Stomach (tissue), 9 donors: Measurements from ENCODE around the gene NFKBIB. TPM values are rescaled to one million over a fixed set of nuclear protein-coding genes. Genes with fewer than 3 reads are reported as not detected.

ENCODE experiments used
- DNase-seq, 2 donors: peaks; one replicate each; pipeline versions ENCODE4 v3.0.0 to v3.0.0-alpha.2; 2013 to 2019
- H3K27ac ChIP-seq, 5 donors: fragments of 200-600 bp in 4 of 5; sonication (generic) in 4 of 5; one replicate each; pipeline ENCODE4 v1.5.1; 2013 to 2019; ENCODE audit warnings: mild to moderate bottlenecking in 1 of 5, moderate library complexity in 1 of 5
- H3K27me3 ChIP-seq, 3 donors: fragments of 200-600 bp; sonication (generic); one replicate each; pipeline ENCODE4 v1.5.1; 2017 to 2019; ENCODE audit warnings: mixed run types in 1 of 3
- H3K36me3 ChIP-seq, 4 donors: fragments of 200-600 bp; sonication (generic); 1 replicate in 3 of 4; 2 replicates in 1 of 4; pipeline ENCODE4 v1.5.1; 2016 to 2019
- H3K4me1 ChIP-seq, 4 donors: fragments of 200-600 bp; sonication (generic); one replicate each; pipeline ENCODE4 v1.5.1; 2016 to 2019
- H3K4me3 ChIP-seq, 4 donors: fragments of 200-600 bp; sonication (generic) in 3 of 4; one replicate each; pipeline ENCODE4 v1.5.1; 2016 to 2019; ENCODE audit warnings: mild to moderate bottlenecking in 1 of 4
- H3K9me3 ChIP-seq, 4 donors: fragments of 200-600 bp; sonication (generic); one replicate each; pipeline ENCODE4 v1.5.1; 2016 to 2019
- CTCF ChIP-seq, 7 experiments: fragments of 450-650 bp in 4 of 7; fragments of 200-600 bp in 3 of 7; sonication (generic) in 3 of 7; IDR thresholded peaks; one replicate each; pipeline ENCODE4 v1.5.1; 2016 to 2019; ENCODE audit warnings: antibody characterized with exemption in 7 of 7, control low read depth in 2 of 7, mild to moderate bottlenecking in 1 of 7
- EP300 ChIP-seq: sonication (generic); formaldehyde crosslinking; IDR thresholded peaks from one replicate; pipeline ENCODE4 v1.6.1; 2017; ENCODE audit warnings: antibody characterized with exemption
- POLR2A ChIP-seq, 4 donors: fragments of 450-650 bp; IDR thresholded peaks; one replicate each; pipeline ENCODE4 v1.6.1; 2016; ENCODE audit warnings: antibody characterized with exemption in 4 of 4, control low read depth in 2 of 4, mild to moderate bottlenecking in 1 of 4, moderate library complexity in 1 of 4
- POLR2AphosphoS5 ChIP-seq, 3 donors: sonication (generic); formaldehyde crosslinking; IDR thresholded peaks; one replicate each; pipeline ENCODE4 v1.6.1; 2016; ENCODE audit warnings: antibody characterized with exemption in 3 of 3
- whole genome bisulfite sequencing, 5 donors: extraction: QIAGEN DNeasy Blood & Tissue Kit in 3 of 5; methylation state at CpG; one replicate each; pipeline versions ENCODE4 v1.1.5 to v1.1.7; 2013 to 2018; 5-methylcytosine and 5-hydroxymethylcytosine counted together
- intact Hi-C: fragments of 100-400 bp; cut with DNase I; formaldehyde crosslinking; loops from one replicate; pipeline ENCODE4 v1.15.1; 2023; ENCODE audit warnings: low total_unique reads
- polyA plus RNA-seq, 3 donors: library from polyadenylated mRNA; stranded (reverse); fragments of 200-250 nt; gene quantifications; one replicate each; pipeline ENCODE4 v1.2.3, GENCODE V29; 2013
- total RNA-seq, 5 donors: library from RNA; depleted of rRNA; stranded (reverse); fragments of >200 nt; gene quantifications; one replicate each; pipeline versions ENCODE4 v1.1.0 to v1.2.3, GENCODE V29; 2014 to 2016
- donor health status: healthy with polysubstance abuse.
- donor health status: Bipolar disorder and iron deficiency.
- donor health status: healthy.

The NFKBIB gene
- total and polyA plus RNA-seq, 8 donors: 5.4 to 93.3 (median 29.6) TPM; not detected in 1

GRCh38 chr19:38941979-38942378 is 42.2 kb downstream of the NFKBIB start:
- intact Hi-C loops: no loop called here
- Histone ChIP-seq H3K36me3 (peaks cover 0 to 29% (median 15%) of the 10 kb centered on the region in 4 donors), H3K9me3 (no peaks in the 10 kb centered on the region), H3K27me3 (no peaks in the 10 kb centered on the region), H3K4me3 (no peak overlapping the region), H3K27ac (no peak overlapping the region), H3K4me1 (peaks cover 0 to 6% (median 0%) of the 10 kb centered on the region in 4 donors)
- TF ChIP-seq POLR2AphosphoS5 (IDR thresholded peaks at IDR 0.05) (no peak), EP300 (no peak), POLR2A (IDR thresholded peaks at IDR 0.05) (no peak), CTCF (IDR thresholded peaks at IDR 0.05) (no peak)
- DNase-seq: no peak
- 78 to 100% (median 89%) methylated on average over 2 of the region's 2 CpGs for WGBS, 5 donors

- intact Hi-C loops: no loop called here
- Histone ChIP-seq H3K9me3 (no peaks in the 10 kb centered on the region), H3K4me3 (no peak overlapping the region), H3K27me3 (no peaks in the 10 kb centered on the region), H3K4me1 (peaks cover 0 to 6% (median 0%) of the 10 kb centered on the region in 4 donors), H3K27ac (no peak overlapping the region), H3K36me3 (peaks cover 0 to 33% (median 17%) of the 10 kb centered on the region in 4 donors)
- TF ChIP-seq CTCF (IDR thresholded peaks at IDR 0.05) (no peak), POLR2A (IDR thresholded peaks at IDR 0.05) (no peak), POLR2AphosphoS5 (IDR thresholded peaks at IDR 0.05) (no peak), EP300 (no peak)
- WGBS, 5 donors: 83 to 91% (median 89%) methylated on average over 20 of the region's 20 CpGs
- no peak for DNase-seq
These were observed 42.9 kb downstream of the NFKBIB start for GRCh38 chr19:38942471-38943181.

DNA sequence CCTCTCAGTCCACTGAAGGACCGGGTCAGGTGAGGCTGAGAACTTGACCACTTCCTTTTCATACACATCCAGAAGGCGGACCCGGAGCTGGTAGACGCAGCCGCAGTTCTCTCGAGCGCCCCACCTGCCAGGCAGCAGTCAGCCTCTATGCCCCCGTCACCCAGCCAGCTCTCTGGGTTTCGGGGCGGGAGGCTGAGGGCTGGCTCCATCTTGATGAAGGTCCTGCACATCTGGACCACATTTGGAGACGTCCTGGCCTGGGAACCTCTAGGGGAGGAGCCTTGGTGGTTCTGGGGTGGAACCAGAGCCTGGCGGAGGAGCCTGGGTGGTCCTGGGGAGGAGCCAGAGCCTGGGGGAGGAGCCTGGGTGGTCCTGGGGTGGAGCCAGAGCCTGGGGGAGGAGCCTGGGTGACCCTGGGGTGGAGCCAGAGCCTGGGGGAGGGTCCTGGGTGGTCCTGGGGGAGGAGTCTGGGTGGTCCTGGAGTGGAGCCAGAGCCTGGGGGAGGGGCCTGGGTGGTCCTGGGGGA is 45.3 kb downstream of the NFKBIB start:
- Histone ChIP-seq H3K9me3 (no peaks in the 10 kb centered on the region), H3K4me1 (peaks cover 3 to 8% (median 7%) of the 10 kb centered on the region in 4 donors), H3K4me3 (no peak overlapping the region), H3K27me3 (peaks cover 0 to 8% (median 4%) of the 10 kb centered on the region in 3 donors), H3K27ac (no peak overlapping the region), H3K36me3 (peaks cover 0 to 39% (median 17%) of the 10 kb centered on the region in 4 donors)
- intact Hi-C loops: no loop called here
- 87 to 95% (median 94%) methylated on average over 5 to 12 of the region's 12 CpGs for WGBS, 5 donors
- no peak for DNase-seq
- TF ChIP-seq EP300: no peak
- TF ChIP-seq CTCF (IDR thresholded peaks at IDR 0.05): no peak
- no peak for TF ChIP-seq POLR2A (IDR thresholded peaks at IDR 0.05)
- no peak for TF ChIP-seq POLR2AphosphoS5 (IDR thresholded peaks at IDR 0.05)

- no peak overlapping the region for H3K4me3 ChIP-seq
- WGBS, 5 donors: 79 to 95% (median 89%) methylated on average over 3 of the region's 3 CpGs
- intact Hi-C loops: no loop called here
These were observed 45.9 kb downstream of the NFKBIB start for GRCh38 chr19:38945562-38946228.

More at GRCh38 chr19:38945562-38946228, 45.9 kb downstream of the NFKBIB start:
- DNase-seq: no peak
- Histone ChIP-seq H3K4me1 (peaks cover 8 to 15% (median 13%) of the 10 kb centered on the region in 4 donors), H3K27me3 (peaks cover 0 to 12% (median 7%) of the 10 kb centered on the region in 3 donors), H3K36me3 (peaks cover 0 to 39% (median 17%) of the 10 kb centered on the region in 4 donors), H3K27ac (no peak overlapping the region), H3K9me3 (no peaks in the 10 kb centered on the region)
- no peak for TF ChIP-seq EP300
- no peak for TF ChIP-seq CTCF (IDR thresholded peaks at IDR 0.05)
- no peak for TF ChIP-seq POLR2AphosphoS5 (IDR thresholded peaks at IDR 0.05)
- TF ChIP-seq POLR2A (IDR thresholded peaks at IDR 0.05): no peak
